Uterus (tissue), 2 donors: ENCODE measurements around the gene STATH.

Experiments
- POLR2A ChIP-seq, 2 donors: fragments of 450-650 bp; IDR thresholded peaks; one replicate each; pipeline ENCODE4 v1.6.1; 2016; ENCODE audit warnings: antibody characterized with exemption in 2 of 2, mild to moderate bottlenecking in 1 of 2, moderate library complexity in 1 of 2
- TF ChIP-seq, protein P1 (sequence below), 4 experiments: fragments of 200-600 bp in 2 of 4; fragments of 450-650 bp in 2 of 4; sonication (generic) in 2 of 4; IDR thresholded peaks; one replicate each; pipeline ENCODE4 v1.5.1; 2016 to 2019; ENCODE audit warnings: antibody characterized with exemption in 4 of 4, mild to moderate bottlenecking in 2 of 4, moderate library complexity in 1 of 4

DNA sequence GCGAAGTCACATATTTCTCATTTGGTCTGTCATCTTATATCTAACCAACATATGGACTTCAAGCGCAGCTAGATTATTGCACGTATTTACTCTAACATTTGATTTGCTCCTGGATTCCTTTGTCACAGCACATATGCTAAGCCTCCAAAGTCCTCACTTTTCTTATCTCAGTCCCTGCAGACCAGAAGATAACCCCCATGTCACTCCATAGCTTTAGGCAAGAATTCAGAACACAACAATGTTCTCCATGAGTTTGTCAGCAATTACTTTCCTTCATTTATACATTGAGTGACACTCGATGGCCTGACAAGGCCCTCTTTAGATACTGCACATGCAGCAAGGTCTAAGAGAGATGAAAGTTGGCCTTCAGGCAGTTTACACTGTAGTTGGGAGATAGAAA is 4.8 kb upstream of the STATH start:
- TF ChIP-seq, protein P1, sequence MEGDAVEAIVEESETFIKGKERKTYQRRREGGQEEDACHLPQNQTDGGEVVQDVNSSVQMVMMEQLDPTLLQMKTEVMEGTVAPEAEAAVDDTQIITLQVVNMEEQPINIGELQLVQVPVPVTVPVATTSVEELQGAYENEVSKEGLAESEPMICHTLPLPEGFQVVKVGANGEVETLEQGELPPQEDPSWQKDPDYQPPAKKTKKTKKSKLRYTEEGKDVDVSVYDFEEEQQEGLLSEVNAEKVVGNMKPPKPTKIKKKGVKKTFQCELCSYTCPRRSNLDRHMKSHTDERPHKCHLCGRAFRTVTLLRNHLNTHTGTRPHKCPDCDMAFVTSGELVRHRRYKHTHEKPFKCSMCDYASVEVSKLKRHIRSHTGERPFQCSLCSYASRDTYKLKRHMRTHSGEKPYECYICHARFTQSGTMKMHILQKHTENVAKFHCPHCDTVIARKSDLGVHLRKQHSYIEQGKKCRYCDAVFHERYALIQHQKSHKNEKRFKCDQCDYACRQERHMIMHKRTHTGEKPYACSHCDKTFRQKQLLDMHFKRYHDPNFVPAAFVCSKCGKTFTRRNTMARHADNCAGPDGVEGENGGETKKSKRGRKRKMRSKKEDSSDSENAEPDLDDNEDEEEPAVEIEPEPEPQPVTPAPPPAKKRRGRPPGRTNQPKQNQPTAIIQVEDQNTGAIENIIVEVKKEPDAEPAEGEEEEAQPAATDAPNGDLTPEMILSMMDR (IDR thresholded peaks at IDR 0.05), result no peak
- TF ChIP-seq POLR2A (IDR thresholded peaks at IDR 0.05), result no peak
